Measurements from ENCODE around the gene TADA3. TPM values are rescaled to one million over a fixed set of nuclear protein-coding genes. Genes with fewer than 3 reads are reported as not detected.

Gene TADA3
- total and polyA plus RNA-seq, 9 of the 15 experiments (the other 6 are each of a cell fraction or from before 2014, with no cell fraction given), result 4.1 to 110 (median 74.8) TPM

- TF ChIP-seq ZNF274 (IDR thresholded peaks at IDR 0.05; ENCODE audit: borderline replicate concordance, low read depth, low read length), result no peak
- TF ChIP-seq CBX2 (IDR thresholded peaks at IDR 0.05; ENCODE audit: insufficient read depth, low read length, poor library complexity, severe bottlenecking), result no peak
- TF ChIP-seq, protein P1, sequence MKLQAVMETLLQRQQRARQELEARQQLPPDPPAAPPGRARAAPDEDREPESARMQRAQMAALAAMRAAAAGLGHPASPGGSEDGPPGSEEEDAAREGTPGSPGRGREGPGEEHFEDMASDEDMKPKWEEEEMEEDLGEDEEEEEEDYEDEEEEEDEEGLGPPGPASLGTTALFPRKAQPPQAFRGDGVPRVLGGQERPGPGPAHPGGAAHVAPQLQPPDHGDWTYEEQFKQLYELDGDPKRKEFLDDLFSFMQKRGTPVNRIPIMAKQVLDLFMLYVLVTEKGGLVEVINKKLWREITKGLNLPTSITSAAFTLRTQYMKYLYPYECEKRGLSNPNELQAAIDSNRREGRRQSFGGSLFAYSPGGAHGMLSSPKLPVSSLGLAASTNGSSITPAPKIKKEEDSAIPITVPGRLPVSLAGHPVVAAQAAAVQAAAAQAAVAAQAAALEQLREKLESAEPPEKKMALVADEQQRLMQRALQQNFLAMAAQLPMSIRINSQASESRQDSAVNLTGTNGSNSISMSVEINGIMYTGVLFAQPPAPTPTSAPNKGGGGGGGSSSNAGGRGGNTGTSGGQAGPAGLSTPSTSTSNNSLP (IDR thresholded peaks at IDR 0.05; ENCODE audit: borderline replicate concordance, low read depth, low read length), result no peak
- TF ChIP-seq, protein P2, sequence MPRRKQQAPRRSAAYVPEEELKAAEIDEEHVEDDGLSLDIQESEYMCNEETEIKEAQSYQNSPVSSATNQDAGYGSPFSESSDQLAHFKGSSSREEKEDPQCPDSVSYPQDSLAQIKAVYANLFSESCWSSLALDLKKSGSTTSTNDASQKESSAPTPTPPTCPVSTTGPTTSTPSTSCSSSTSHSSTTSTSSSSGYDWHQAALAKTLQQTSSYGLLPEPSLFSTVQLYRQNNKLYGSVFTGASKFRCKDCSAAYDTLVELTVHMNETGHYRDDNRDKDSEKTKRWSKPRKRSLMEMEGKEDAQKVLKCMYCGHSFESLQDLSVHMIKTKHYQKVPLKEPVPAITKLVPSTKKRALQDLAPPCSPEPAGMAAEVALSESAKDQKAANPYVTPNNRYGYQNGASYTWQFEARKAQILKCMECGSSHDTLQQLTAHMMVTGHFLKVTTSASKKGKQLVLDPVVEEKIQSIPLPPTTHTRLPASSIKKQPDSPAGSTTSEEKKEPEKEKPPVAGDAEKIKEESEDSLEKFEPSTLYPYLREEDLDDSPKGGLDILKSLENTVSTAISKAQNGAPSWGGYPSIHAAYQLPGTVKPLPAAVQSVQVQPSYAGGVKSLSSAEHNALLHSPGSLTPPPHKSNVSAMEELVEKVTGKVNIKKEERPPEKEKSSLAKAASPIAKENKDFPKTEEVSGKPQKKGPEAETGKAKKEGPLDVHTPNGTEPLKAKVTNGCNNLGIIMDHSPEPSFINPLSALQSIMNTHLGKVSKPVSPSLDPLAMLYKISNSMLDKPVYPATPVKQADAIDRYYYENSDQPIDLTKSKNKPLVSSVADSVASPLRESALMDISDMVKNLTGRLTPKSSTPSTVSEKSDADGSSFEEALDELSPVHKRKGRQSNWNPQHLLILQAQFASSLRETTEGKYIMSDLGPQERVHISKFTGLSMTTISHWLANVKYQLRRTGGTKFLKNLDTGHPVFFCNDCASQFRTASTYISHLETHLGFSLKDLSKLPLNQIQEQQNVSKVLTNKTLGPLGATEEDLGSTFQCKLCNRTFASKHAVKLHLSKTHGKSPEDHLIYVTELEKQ (CRISPR knock-in tag; IDR thresholded peaks at IDR 0.05), result no peak
- TF ChIP-seq GTF2F1 (IDR thresholded peaks at IDR 0.05; ENCODE audit: low read depth, low read length), result no peak
- no peak for TF ChIP-seq ZC3H4 (CRISPR knock-in tag; IDR thresholded peaks at IDR 0.05; ENCODE audit: borderline replicate concordance)
- no peak for TF ChIP-seq HOXB6 (CRISPR knock-in tag; IDR thresholded peaks at IDR 0.05; ENCODE audit: borderline replicate concordance)
- TF ChIP-seq, protein P3, sequence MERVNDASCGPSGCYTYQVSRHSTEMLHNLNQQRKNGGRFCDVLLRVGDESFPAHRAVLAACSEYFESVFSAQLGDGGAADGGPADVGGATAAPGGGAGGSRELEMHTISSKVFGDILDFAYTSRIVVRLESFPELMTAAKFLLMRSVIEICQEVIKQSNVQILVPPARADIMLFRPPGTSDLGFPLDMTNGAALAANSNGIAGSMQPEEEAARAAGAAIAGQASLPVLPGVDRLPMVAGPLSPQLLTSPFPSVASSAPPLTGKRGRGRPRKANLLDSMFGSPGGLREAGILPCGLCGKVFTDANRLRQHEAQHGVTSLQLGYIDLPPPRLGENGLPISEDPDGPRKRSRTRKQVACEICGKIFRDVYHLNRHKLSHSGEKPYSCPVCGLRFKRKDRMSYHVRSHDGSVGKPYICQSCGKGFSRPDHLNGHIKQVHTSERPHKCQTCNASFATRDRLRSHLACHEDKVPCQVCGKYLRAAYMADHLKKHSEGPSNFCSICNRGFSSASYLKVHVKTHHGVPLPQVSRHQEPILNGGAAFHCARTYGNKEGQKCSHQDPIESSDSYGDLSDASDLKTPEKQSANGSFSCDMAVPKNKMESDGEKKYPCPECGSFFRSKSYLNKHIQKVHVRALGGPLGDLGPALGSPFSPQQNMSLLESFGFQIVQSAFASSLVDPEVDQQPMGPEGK (CRISPR knock-in tag; IDR thresholded peaks at IDR 0.05; ENCODE audit: borderline replicate concordance), result no peak
- TF ChIP-seq TEAD4 (IDR thresholded peaks at IDR 0.05; ENCODE audit: low read length), result no peak
- TF ChIP-seq TEAD4 (CRISPR knock-in tag; IDR thresholded peaks at IDR 0.05; ENCODE audit: borderline replicate concordance), result no peak
- TF ChIP-seq, protein P4, sequence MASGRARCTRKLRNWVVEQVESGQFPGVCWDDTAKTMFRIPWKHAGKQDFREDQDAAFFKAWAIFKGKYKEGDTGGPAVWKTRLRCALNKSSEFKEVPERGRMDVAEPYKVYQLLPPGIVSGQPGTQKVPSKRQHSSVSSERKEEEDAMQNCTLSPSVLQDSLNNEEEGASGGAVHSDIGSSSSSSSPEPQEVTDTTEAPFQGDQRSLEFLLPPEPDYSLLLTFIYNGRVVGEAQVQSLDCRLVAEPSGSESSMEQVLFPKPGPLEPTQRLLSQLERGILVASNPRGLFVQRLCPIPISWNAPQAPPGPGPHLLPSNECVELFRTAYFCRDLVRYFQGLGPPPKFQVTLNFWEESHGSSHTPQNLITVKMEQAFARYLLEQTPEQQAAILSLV (tag; IDR thresholded peaks at IDR 0.05), result no peak
- no peak for TF ChIP-seq PHF20 (IDR thresholded peaks at IDR 0.05; ENCODE audit: partially characterized antibody)
- TF ChIP-seq NR3C1 (CRISPR knock-in tag; IDR thresholded peaks at IDR 0.05), result no peak
- no peak for TF ChIP-seq MCM7 (IDR thresholded peaks at IDR 0.05)
- TF ChIP-seq SPI1 (IDR thresholded peaks at IDR 0.05; ENCODE audit: borderline replicate concordance, low read depth, low read length), result no peak
- no peak for TF ChIP-seq CAMTA2 (CRISPR knock-in tag; conservative IDR thresholded peaks at IDR 0.05)
- no peak for TF ChIP-seq ZFP1 (CRISPR knock-in tag; IDR thresholded peaks at IDR 0.05)
- TF ChIP-seq ZNF133 (CRISPR knock-in tag; IDR thresholded peaks at IDR 0.05), result no peak
- no peak for TF ChIP-seq ELF4 (CRISPR knock-in tag; IDR thresholded peaks at IDR 0.05)
- TF ChIP-seq ADNP (tag; IDR thresholded peaks at IDR 0.05), result peak; percentile 74; the same call in 1 of the 2 replicates
- no peak for TF ChIP-seq ZNF511 (CRISPR knock-in tag; IDR thresholded peaks at IDR 0.05)
- TF ChIP-seq MCM3 (IDR thresholded peaks at IDR 0.05), result no peak
Measured at GRCh38 chr3:9770276-9770812, 21.9 kb downstream of the TADA3 start (continued).

Measured in K562 (cell line).